Activated CD4-positive, alpha-beta T cell treated with anti-CD3 and anti-CD28 coated beads, Interleukin-2, amount 50 U/mL, for 48 hours (primary cell): ENCODE measurements around the gene ALOX5.

Experiments used
- DNase-seq, 2 experiments: peaks; one replicate each; pipeline ENCODE4 v3.0.0-alpha.2; 2020

Gene ALOX5

GRCh38 chr10:45425621-45426563, 51.9 kb downstream of the ALOX5 start:
- DNase-seq = no peak

GRCh38 chr10:45427262-45427969, 53.4 kb downstream of the ALOX5 start:
- DNase-seq = no peak

DNA sequence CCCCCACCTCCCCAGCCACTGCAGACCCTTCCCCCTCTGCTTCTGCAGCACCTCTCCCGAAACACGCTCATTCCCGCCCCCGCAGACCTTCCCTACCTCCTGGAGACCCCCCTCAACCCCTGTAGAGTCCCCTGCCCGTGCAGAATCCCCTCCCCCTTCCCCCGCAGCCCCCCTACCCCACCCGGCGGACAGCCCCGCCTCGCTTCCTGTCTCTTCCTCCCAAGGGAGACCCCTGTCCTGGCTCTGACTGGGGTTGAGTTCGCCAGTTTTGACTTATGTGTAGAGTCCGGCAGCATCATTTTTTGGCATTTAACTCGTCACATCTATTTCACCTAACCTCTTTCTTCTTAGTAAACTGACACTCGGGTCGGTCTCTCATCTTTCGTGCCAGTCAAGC, 54.0 kb downstream of the ALOX5 start:
- DNase-seq = no peak

DNA sequence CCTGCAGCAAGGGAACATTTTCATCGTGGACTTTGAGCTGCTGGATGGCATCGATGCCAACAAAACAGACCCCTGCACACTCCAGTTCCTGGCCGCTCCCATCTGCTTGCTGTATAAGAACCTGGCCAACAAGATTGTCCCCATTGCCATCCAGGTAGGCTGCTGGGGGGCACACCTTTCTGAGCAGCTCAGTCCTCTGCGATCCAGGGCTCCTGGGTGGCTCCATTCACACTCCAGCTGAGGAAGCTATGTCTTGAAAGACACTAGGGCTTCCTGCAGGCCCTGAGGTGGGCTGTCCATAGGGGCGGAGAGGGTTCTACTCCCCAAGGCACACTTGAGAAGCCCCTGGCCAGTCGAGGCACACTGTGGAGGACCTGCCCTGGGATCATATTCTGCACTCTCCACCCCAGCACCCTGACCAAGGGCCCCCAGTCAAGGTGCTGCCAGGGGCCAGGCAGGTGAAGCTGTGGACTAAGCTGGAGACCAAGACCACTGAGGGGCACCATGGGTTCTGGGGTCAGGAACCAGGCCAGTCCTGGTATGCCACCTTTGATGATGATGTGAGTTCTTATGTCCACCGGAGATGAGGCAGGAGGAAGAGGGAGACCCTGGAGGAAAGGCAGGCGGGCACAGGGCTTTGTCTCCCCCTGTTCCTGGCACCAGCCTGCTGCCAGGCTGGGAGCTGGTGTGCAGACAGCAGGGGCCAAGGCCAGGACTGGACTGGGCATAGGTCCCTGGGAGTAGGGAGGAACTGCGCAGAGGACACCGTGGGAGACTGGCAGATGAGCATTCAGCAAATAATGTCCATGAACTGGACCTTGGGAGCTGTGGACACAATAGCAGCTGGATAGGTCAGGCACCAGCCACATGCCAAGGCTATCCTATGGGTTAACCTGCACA, 54.8 kb downstream of the ALOX5 start:
- DNase-seq = no peak

GRCh38 chr10:45429790-45430189, 55.8 kb downstream of the ALOX5 start:
- DNase-seq = no peak

DNA sequence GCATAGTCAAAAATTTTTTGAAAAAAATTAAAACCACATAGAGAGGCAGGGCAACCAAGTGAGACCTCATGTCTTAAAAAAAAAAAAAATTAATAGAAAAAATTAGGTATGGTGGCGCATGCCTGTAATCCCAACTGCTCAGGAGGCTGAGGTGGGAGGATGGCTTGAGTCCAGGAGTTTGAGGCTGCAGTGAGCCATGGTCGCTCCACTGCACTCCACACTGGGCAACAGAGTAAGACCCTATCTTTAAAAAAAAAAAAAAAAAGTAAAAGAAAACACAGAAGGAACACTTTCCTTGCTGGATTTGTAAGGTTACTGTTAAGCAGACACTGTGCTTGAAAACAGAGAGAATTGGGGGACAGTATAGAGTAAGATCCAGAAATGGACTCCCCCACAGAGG, 58.1 kb downstream of the ALOX5 start:
- DNase-seq = no peak

DNA sequence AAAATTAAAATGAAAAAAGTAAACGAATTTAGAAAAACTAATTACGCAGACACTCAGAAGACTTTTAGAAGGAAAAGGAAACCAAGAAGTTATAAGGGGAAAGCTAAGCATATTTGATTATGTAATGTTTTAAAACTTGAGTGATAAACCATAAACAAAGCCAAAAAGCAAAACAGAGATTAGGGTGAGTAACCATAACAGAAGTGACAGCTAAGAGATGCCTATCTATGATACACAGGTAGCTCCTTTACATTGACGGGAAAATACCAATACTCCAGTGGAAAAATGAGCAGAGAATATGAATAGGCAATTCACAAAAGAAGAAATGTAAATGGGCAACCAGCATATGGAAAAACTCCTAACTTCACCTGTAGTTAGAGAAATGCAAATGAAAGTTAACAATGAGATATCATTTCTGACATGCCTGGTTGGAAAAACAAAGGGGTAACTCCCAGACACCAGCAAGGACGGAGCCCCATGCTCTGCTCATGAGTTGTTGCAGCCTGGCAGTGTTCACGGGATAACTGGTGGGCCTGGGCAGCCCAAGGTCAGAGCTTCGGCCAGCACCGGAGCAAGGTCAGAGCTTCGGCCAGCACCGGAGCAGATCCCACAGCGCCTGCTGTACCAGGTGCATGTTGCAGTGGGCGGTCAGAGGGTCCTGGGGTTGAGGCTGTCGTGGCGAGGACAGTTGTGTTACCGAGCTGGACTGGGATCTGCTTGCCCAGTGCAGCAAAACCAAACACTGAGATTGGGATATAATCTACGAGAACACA, 58.9 kb downstream of the ALOX5 start:
- no peak for DNase-seq

GRCh38 chr10:45433716-45434469, 59.9 kb downstream of the ALOX5 start:
- DNase-seq = no peak

- DNase-seq = no peak
Observed at GRCh38 chr10:45437587-45438465, 63.8 kb downstream of the ALOX5 start.

- DNase-seq = no peak
Observed at GRCh38 chr10:45438466-45439090, 64.6 kb downstream of the ALOX5 start.

DNA sequence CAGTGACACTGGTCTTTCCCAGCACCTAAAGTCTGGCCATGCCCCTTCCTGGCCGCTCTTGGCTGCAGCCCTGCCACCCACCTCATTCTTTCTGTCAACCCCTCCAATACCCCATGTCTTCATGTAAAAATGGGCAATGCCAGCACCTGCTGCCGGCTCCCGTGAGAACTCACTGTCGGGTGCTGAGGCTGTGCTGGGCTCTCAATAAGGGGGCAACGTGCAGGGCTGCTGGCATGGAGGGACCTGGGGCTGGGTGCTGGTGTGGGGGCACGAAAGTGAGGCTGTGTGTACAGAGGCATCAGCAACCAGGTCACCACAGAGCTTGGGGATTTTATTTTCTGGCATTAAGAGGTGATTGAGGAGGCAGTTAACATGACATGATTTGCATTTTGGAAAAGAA, 65.3 kb downstream of the ALOX5 start:
- DNase-seq = no peak

- no peak for DNase-seq
Observed at GRCh38 chr10:45439873-45440272, 65.9 kb downstream of the ALOX5 start.

DNA sequence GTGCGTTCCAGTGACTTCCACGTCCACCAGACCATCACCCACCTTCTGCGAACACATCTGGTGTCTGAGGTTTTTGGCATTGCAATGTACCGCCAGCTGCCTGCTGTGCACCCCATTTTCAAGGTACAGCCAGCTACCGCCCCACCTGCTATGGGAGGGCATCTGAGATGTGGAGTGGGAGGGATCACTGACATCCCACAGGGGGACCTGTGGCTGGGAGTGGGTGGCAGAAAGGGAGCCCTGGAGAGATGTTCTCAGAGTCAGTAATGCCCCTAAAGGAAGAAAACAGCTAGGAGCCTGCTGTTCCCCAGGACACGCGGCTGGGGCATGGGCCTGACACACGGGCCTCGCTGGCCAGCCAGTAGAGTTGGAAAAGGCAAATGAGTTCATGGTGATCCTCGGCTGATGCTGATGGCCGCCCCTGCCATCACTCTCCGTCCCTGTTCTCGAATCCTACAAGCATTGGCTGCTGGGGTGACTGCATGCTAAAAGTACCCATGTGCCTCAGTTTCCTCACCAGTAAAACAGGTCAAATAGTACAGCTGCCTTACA, 66.6 kb downstream of the ALOX5 start:
- DNase-seq = no peak

- DNase-seq = no peak
Observed at GRCh38 chr10:45441239-45442190, 67.5 kb downstream of the ALOX5 start.

- DNase-seq = no peak
Observed at GRCh38 chr10:45442251-45442650, 68.2 kb downstream of the ALOX5 start.

DNA sequence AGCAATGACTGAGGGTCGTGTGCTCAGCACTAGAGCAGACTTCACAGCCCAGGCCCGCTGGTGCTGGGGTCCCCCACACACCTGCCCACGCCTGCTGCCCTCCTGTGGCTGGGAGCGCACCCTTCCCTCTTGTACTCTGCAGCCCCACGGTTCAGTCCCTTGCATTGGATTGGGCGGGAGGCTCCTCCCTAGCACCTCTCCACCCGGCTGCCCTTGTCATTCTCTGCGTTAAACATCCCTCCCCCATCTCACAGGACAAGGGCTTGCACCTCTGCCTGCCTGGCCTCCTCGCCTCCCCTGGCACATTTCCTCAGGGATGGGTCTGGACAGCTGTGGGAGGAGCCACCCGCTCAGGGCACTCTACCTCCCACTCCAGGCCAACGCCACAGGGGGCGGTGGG, 68.6 kb downstream of the ALOX5 start:
- no peak for DNase-seq

DNA sequence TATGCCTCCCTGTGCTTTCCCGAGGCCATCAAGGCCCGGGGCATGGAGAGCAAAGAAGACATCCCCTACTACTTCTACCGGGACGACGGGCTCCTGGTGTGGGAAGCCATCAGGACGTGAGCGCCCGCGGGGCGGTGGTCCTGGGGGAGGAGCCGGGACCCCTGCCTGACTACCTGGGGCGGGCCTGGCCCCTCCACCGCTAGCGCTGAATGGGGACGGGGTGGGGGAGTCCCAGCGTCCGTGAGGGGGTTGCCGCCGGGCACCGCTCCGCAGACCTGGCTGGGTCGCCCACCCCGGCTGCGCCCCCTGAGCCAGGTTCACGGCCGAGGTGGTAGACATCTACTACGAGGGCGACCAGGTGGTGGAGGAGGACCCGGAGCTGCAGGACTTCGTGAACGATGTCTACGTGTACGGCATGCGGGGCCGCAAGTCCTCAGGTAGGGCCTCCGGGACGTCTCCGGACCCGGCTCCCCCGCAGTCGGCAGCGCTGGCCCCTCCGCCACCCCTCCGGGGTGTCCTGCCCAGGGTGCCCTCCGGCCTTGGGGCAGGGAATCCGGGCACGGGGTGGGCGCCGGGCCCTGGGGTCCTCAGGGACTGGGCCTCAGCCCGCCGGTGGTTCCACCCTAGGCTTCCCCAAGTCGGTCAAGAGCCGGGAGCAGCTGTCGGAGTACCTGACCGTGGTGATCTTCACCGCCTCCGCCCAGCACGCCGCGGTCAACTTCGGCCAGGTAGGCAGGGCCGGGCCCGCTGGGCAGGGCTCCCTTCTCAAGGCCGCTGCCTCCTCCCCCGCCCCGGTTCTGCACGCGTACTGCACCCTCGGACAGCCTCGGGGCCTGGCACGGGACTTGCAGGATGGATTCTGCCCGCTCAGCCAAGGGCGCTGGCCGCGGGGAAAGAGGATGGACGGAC, 69.3 kb downstream of the ALOX5 start:
- DNase-seq = no peak
